Stimulated activated CD8-positive, alpha-beta memory T cell treated with anti-CD3 and anti-CD28 coated beads, Interleukin-12 subunit alpha, Interleukin-12 subunit beta, amount 100 ng/mL, for 4 hours (primary cell): ENCODE results near the gene TMEM263.
A peak's percentile ranks its signal among the peaks of the same experiment; 100 is the strongest.
"Not testable (repeated sequence)": the region's sequence is repeated elsewhere in the genome, so short reads cannot be mapped to it uniquely, and the experiment has no call there.

Experiments used
- DNase-seq: peaks from one replicate; pipeline ENCODE4 v3.0.0-alpha.2; 2020; ENCODE audit warnings: low read depth

TMEM263 gene

GRCh38 chr12:106955377-106956047 lies at the start of gene TMEM263:
Gene TMEM263 (plus strand): TSS chr12:106955907. CDS start chr12:106967117, 11,210 bp downstream.
- DNase-seq = peak; percentile 92

- no peak for DNase-seq
These were observed 49.0 kb upstream of the TMEM263 start for GRCh38 chr12:106906715-106907114.

GRCh38 chr12:106907411-106907810 lies 48.3 kb upstream of the TMEM263 start:
- DNase-seq = no peak

GRCh38 chr12:106907846-106908245 lies 47.9 kb upstream of the TMEM263 start:
- no peak for DNase-seq

GRCh38 chr12:106908561-106908960 lies 47.1 kb upstream of the TMEM263 start:
- no peak for DNase-seq

GRCh38 chr12:106910202-106910601 lies 45.5 kb upstream of the TMEM263 start:
- no peak for DNase-seq

GRCh38 chr12:106911581-106911980 lies 44.1 kb upstream of the TMEM263 start:
- no peak for DNase-seq

GRCh38 chr12:106913456-106913855 lies 42.3 kb upstream of the TMEM263 start:
- no peak for DNase-seq

- no peak for DNase-seq
These were observed 40.7 kb upstream of the TMEM263 start for GRCh38 chr12:106914796-106915634.

- no peak for DNase-seq
These were observed 40.1 kb upstream of the TMEM263 start for GRCh38 chr12:106915635-106916026.

GRCh38 chr12:106917503-106917902 lies 38.2 kb upstream of the TMEM263 start:
- no peak for DNase-seq

GRCh38 chr12:106918746-106919145 lies 37.0 kb upstream of the TMEM263 start:
- no peak for DNase-seq

- no peak for DNase-seq
These were observed 35.7 kb upstream of the TMEM263 start for GRCh38 chr12:106919910-106920544.

- not testable (repeated sequence) for DNase-seq
These were observed 33.7 kb upstream of the TMEM263 start for GRCh38 chr12:106921976-106922375.

- DNase-seq = not testable (repeated sequence)
These were observed 32.1 kb upstream of the TMEM263 start for GRCh38 chr12:106923594-106923993.

GRCh38 chr12:106924268-106924861 lies 31.3 kb upstream of the TMEM263 start:
- no peak for DNase-seq

GRCh38 chr12:106926657-106927056 lies 29.1 kb upstream of the TMEM263 start:
- no peak for DNase-seq

GRCh38 chr12:106934277-106934676 lies 21.4 kb upstream of the TMEM263 start:
- no peak for DNase-seq

GRCh38 chr12:106941481-106942156 lies 14.1 kb upstream of the TMEM263 start:
- DNase-seq = no peak

GRCh38 chr12:106942775-106943174 lies 12.9 kb upstream of the TMEM263 start:
- no peak for DNase-seq

- DNase-seq = no peak
These were observed 10.4 kb upstream of the TMEM263 start for GRCh38 chr12:106945261-106945851.
